AG04450 (cell line): ENCODE results near the gene FANCD2. TPM values are rescaled to one million over a fixed set of nuclear protein-coding genes. Genes with fewer than 3 reads are reported as not detected.
"Not testable (repeated sequence)": the region's sequence is repeated elsewhere in the genome, so short reads cannot be mapped to it uniquely, and the experiment has no call there.

Experiments
- CTCF ChIA-PET: fragments of 300-600, 350-600 bp; formaldehyde crosslinking; extraction: SDS; loops from one replicate; lab custom pipeline; 2022; ENCODE audit warnings: antibody characterized with exemption, inconsistent platforms; lab: Charles Lee
- POLR2A ChIA-PET: fragments of 350-600 bp; formaldehyde crosslinking; extraction: SDS; loops from one replicate; lab custom pipeline; 2021; ENCODE audit warnings: antibody characterized with exemption, inconsistent platforms; lab: Yijun Ruan, JAX
- DNase-seq: peaks from one replicate; pipeline ENCODE4 v3.0.0-alpha.2; 2011; ENCODE audit warnings: low read depth, low spot score
- H3K27ac ChIP-seq: one replicate; pipeline ENCODE4 v1.5.1; 2012; ENCODE audit warnings: low read depth, low read length, control low read depth
- H3K27me3 ChIP-seq: one replicate; pipeline ENCODE4 v1.6.0; 2012; ENCODE audit warnings: low read length; ENCODE audit not compliant: control insufficient read depth, insufficient read depth
- H3K4me3 ChIP-seq: 2 replicates; pipeline ENCODE4 v1.5.1; 2011; ENCODE audit warnings: mild to moderate bottlenecking, low read depth, low read length, control low read depth
- H3K9me3 ChIP-seq: 2 replicates; pipeline ENCODE4 v1.5.1; 2012; ENCODE audit warnings: low read length; ENCODE audit not compliant: control insufficient read depth, insufficient read depth
- polyA plus RNA-seq: library from polyadenylated mRNA; depleted of rRNA; stranded (reverse); fragments of >200 nt; gene quantifications from 2 replicates; pipeline ENCODE4 v1.2.3, GENCODE V29; 2011
- TF ChIP-seq, protein P1 (sequence below): IDR thresholded peaks from 2 replicates; pipeline ENCODE4 v1.5.1; 2011; ENCODE audit warnings: low read depth, low read length, control low read depth, inconsistent platforms

The FANCD2 gene
- polyA plus RNA-seq, 1 experiment: 5.4 TPM

DNA sequence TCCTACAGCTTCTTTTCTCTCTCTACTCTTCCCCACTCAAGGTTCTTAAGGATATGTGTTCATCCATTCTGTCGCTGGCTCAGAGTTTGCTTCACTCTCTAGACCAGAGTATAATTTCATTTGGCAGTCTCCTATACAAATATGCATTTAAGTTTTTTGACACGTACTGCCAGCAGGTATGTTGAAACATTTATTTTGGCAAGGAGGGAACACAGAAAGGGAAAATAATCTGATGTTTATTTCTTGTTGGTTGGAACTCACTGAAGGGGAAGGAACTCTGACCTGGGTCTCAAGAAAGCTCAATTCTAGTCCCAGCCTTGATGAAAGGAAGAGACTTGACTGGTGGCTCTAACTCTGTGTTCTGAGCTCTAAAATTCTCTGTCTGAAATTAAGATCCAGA lies 21.6 kb downstream of the FANCD2 start:
- POLR2A ChIA-PET: no interaction called here
- Histone ChIP-seq H3K27me3 (no peaks in the 10 kb centered on the region), H3K9me3 (no peaks in the 10 kb centered on the region), H3K4me3 (no peak overlapping the region), H3K27ac (no peak overlapping the region)
- TF ChIP-seq, protein P1, sequence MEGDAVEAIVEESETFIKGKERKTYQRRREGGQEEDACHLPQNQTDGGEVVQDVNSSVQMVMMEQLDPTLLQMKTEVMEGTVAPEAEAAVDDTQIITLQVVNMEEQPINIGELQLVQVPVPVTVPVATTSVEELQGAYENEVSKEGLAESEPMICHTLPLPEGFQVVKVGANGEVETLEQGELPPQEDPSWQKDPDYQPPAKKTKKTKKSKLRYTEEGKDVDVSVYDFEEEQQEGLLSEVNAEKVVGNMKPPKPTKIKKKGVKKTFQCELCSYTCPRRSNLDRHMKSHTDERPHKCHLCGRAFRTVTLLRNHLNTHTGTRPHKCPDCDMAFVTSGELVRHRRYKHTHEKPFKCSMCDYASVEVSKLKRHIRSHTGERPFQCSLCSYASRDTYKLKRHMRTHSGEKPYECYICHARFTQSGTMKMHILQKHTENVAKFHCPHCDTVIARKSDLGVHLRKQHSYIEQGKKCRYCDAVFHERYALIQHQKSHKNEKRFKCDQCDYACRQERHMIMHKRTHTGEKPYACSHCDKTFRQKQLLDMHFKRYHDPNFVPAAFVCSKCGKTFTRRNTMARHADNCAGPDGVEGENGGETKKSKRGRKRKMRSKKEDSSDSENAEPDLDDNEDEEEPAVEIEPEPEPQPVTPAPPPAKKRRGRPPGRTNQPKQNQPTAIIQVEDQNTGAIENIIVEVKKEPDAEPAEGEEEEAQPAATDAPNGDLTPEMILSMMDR: no peak
- DNase-seq: no peak
- CTCF ChIA-PET: interaction anchor here (0.7 to 2.0 kb wide), 3 partner anchors 10 to 235 kb away, joined by 4 to 7 read pairs (median 6); no protein-coding TSS in a partner anchor

DNA sequence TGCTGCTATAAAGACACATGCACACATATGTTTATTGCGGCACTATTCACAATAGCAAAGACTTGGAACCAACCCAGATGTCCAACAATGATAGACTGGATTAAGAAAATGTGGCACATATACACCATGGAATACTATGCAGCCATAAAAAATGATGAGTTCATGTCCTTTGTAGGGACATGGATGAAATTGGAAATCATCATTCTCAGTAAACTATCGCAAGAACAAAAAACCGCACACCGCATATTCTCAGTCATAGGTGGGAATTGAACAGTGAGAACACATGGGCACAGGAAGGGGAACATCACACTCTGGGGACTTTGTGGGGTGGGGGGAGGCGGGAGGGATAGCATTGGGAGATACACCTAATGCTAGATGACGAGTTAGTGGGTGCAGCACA lies 26.8 kb downstream of the FANCD2 start:
- DNase-seq, H3K4me3 ChIP-seq, POLR2A ChIA-PET, H3K27me3 ChIP-seq, CTCF ChIA-PET, H3K9me3 ChIP-seq, H3K27ac ChIP-seq: not testable (repeated sequence)

DNA sequence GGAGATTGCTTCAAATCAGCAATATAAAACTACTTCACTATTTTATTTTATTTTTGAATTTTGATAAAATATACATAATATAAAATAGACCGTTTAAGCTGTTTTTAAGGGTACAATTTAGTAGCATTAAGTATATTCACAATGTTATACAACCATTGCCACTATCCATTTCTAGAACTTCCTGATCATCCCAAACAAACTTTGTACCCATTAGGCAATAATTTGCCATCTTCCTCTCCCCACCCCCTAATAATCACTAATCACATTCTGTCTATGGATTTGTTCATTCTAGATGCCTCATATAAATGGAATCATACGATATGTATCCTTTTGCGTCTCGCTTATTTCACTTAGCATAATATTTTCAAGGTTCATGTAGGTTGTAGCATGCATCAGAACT lies 28.9 kb downstream of the FANCD2 start:
- POLR2A ChIA-PET: no interaction called here
- Histone ChIP-seq H3K27ac (no peak overlapping the region), H3K27me3 (no peaks in the 10 kb centered on the region), H3K4me3 (no peak overlapping the region), H3K9me3 (no peaks in the 10 kb centered on the region)
- no peak for DNase-seq
- CTCF ChIA-PET: interaction anchor here (0.6 kb wide), 1 partner anchor 46 kb away, joined by 3 read pairs; no protein-coding TSS in a partner anchor
- TF ChIP-seq, protein P1: no peak

DNA sequence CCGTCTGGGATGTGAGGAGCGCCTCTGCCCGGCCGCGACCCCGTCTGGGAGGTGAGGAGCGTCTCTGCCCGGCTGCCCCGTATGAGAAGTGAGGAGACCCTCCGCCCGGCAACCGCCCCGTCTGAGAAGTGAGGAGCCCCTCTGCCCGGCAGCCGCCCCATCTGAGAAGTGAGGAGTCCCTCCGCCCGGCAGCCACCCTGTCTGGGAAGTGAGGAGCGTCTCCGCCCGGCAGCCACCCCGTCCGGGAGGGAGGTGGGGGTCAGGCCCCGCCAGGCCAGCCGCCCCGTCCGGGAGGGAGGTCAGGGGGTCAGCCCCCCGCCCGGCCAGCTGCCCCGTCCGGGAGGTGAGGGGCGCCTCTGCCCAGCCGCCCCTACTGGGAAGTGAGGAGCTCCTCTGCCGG lies 43.8 kb downstream of the FANCD2 start:
- POLR2A ChIA-PET, CTCF ChIA-PET: not testable (repeated sequence)

DNA sequence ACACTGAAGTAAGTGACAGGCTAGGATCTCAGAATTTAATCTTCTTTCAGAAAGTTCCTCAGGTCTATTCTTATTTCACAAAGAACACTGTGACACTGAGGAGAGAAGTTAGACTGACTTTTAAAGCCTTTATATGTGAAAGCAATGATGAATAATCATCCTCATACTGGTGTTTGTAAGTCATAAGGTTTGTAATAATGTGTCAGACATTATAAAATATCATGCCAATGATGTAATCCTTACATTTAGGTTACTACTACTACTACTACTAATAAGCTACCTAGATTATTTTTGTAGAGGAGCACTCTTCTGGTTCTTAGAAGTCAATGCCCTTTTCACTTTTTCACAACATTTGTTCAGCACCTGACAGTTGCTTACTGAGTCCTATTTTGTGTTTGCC lies 48.4 kb downstream of the FANCD2 start:
- Histone ChIP-seq H3K4me3 (no peak overlapping the region), H3K27ac (no peak overlapping the region), H3K27me3 (no peaks in the 10 kb centered on the region), H3K9me3 (no peaks in the 10 kb centered on the region)
- no peak for DNase-seq
- CTCF ChIA-PET: no interaction called here
- POLR2A ChIA-PET: interaction anchor here (0.6 kb wide), 1 partner anchor 72 kb away, joined by 5 read pairs; no protein-coding TSS in a partner anchor
- TF ChIP-seq, protein P1: no peak

More for the DNA sequence above, 43.8 kb downstream of the FANCD2 start:
- H3K9me3 ChIP-seq, H3K27me3 ChIP-seq, DNase-seq, H3K27ac ChIP-seq, H3K4me3 ChIP-seq: not testable (repeated sequence)

DNA sequence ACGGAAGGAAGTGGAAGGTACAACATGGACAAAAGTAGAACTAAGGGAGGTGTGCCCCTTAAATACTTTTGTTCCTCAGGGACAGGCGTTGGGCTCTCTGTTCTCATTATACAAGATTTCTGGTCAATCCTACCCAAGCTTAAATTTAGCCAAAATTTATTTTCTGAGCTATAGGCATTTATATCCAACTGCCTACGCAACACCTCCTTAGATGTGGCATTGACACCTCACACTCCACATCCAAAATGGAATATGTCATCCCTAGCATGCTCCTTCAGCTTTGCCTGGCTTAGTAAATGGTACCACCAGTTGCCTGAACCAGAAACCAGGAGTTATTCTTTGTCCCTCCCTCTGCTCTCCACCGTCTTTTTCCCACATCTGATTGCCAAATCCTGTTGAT lies 55.6 kb downstream of the FANCD2 start:
- ChIA-PET POLR2A (no interaction called here), CTCF (no interaction called here)
- no peak overlapping the region for H3K4me3 ChIP-seq
- TF ChIP-seq, protein P1: no peak
- H3K27ac ChIP-seq: no peak overlapping the region
- no peaks in the 10 kb centered on the region for H3K27me3 ChIP-seq
- no peak for DNase-seq
- H3K9me3 ChIP-seq: no peaks in the 10 kb centered on the region
